WTC11 (cell line): Measurements from ENCODE around the gene FAM110A. TPM values are rescaled to one million over a fixed set of nuclear protein-coding genes. Genes with fewer than 3 reads are reported as not detected.

Source experiments
- ATAC-seq: fragments of 200-7000 bp; cut with Tn5 transposase; 2 replicates; pipeline ENCODE4 v1.10.0; 2021; ENCODE audit warnings: mild to moderate bottlenecking, moderate library complexity
- CTCF ChIA-PET: fragments of 300-600 bp; sonication (Branson Sonifier 250); formaldehyde crosslinking; loops from one replicate; lab custom pipeline; 2021; ENCODE audit warnings: antibody characterized with exemption; lab: Charles Lee
- POLR2A ChIA-PET: fragments of 350-600 bp; sonication (Branson Sonifier 250); formaldehyde crosslinking; loops from one replicate; lab custom pipeline; 2021; ENCODE audit warnings: antibody characterized with exemption; lab: Charles Lee
- DNase-seq: peaks from one replicate; pipeline ENCODE4 v3.0.0; 2021; ENCODE audit warnings: low spot score
- H3K27ac Mint-ChIP-seq: 2 replicates; pipeline ENCODE4 v1.8.0; 2021; ENCODE audit warnings: mixed read lengths
- H3K27me3 Mint-ChIP-seq: 2 replicates; pipeline ENCODE4 v1.8.0; 2021; ENCODE audit warnings: low read depth, mild to moderate bottlenecking, moderate library complexity, mixed read lengths
- H3K36me3 Mint-ChIP-seq: 2 replicates; pipeline ENCODE4 v1.8.0; 2021; ENCODE audit warnings: mixed read lengths
- H3K4me1 Mint-ChIP-seq: 2 replicates; pipeline ENCODE4 v1.8.0; 2022; ENCODE audit warnings: mixed read lengths
- H3K4me3 Mint-ChIP-seq: 2 replicates; pipeline ENCODE4 v1.8.0; 2021; ENCODE audit warnings: mild to moderate bottlenecking, moderate library complexity, mixed read lengths
- H3K9me3 Mint-ChIP-seq: 2 replicates; pipeline ENCODE4 v1.8.0; 2021; ENCODE audit warnings: mixed read lengths
- ATF1 ChIP-seq: sonication (generic); formaldehyde crosslinking; IDR thresholded peaks from 2 replicates; pipeline ENCODE4 v1.8.1; 2023; ENCODE audit warnings: mild to moderate bottlenecking, moderate library complexity, missing genetic modification reagents
- CDX4 ChIP-seq: fragments of 250-450 bp; sonication (Bioruptor Pico); IDR thresholded peaks from 2 replicates; pipeline ENCODE4 v1.9.0; 2021; ENCODE audit warnings: moderate library complexity, mild to moderate bottlenecking, inconsistent platforms, borderline replicate concordance
- CREM ChIP-seq: sonication (generic); formaldehyde crosslinking; IDR thresholded peaks from 2 replicates; pipeline ENCODE4 v1.8.1; 2022; ENCODE audit warnings: mild to moderate bottlenecking, missing genetic modification reagents, moderate library complexity
- E2F4 ChIP-seq: sonication (generic); formaldehyde crosslinking; IDR thresholded peaks from 2 replicates; pipeline ENCODE4 v1.8.1; 2022; ENCODE audit warnings: low read depth, mild to moderate bottlenecking, moderate library complexity, missing genetic modification reagents, borderline replicate concordance
- E2F5 ChIP-seq: sonication (generic); formaldehyde crosslinking; IDR thresholded peaks from 2 replicates; pipeline ENCODE4 v1.8.1; 2022; ENCODE audit warnings: mild to moderate bottlenecking, moderate library complexity, missing genetic modification reagents
- FOXP4 ChIP-seq: sonication (generic); formaldehyde crosslinking; IDR thresholded peaks from 2 replicates; pipeline ENCODE4 v1.8.0; 2022; ENCODE audit warnings: mild to moderate bottlenecking, missing genetic modification reagents
- GABPB1 ChIP-seq: sonication (generic); formaldehyde crosslinking; IDR thresholded peaks from 2 replicates; pipeline ENCODE4 v1.8.1; 2023; ENCODE audit warnings: mild to moderate bottlenecking, missing genetic modification reagents
- GRHL2 ChIP-seq: fragments of 250-450 bp; sonication (Bioruptor Pico); IDR thresholded peaks from 2 replicates; pipeline ENCODE4 v1.8.0; 2022; ENCODE audit warnings: mild to moderate bottlenecking, moderate library complexity; ENCODE audit not compliant: insufficient replicate concordance, severe bottlenecking
- IRF1 ChIP-seq: sonication (generic); formaldehyde crosslinking; IDR thresholded peaks from 2 replicates; pipeline ENCODE4 v1.8.0; 2023; ENCODE audit warnings: missing genetic modification reagents
- JUN ChIP-seq: sonication (generic); formaldehyde crosslinking; IDR thresholded peaks from 2 replicates; pipeline ENCODE4 v1.8.0; 2023; ENCODE audit warnings: mild to moderate bottlenecking, missing genetic modification reagents
- MXD4 ChIP-seq: fragments of 250-450 bp; sonication (Bioruptor Pico); IDR thresholded peaks from 2 replicates; pipeline ENCODE4 v1.8.0; 2021; ENCODE audit warnings: mild to moderate bottlenecking, moderate library complexity, borderline replicate concordance
- MYBL2 ChIP-seq: sonication (generic); formaldehyde crosslinking; IDR thresholded peaks from 2 replicates; pipeline ENCODE4 v1.8.1; 2023; ENCODE audit warnings: mild to moderate bottlenecking, moderate library complexity, missing genetic modification reagents
- NFYB ChIP-seq: sonication (generic); formaldehyde crosslinking; conservative IDR thresholded peaks from 2 replicates; pipeline ENCODE4 v1.8.0; 2022; ENCODE audit warnings: low read depth, missing genetic modification reagents
- RELA ChIP-seq: sonication (generic); formaldehyde crosslinking; IDR thresholded peaks from 2 replicates; pipeline ENCODE4 v1.8.1; 2022; ENCODE audit warnings: missing genetic modification reagents, mild to moderate bottlenecking, borderline replicate concordance
- SOX15 ChIP-seq: fragments of 250-450 bp; sonication (Bioruptor Pico); IDR thresholded peaks from 2 replicates; pipeline ENCODE4 v1.9.0; 2021; ENCODE audit warnings: mild to moderate bottlenecking
- STAT6 ChIP-seq: sonication (generic); formaldehyde crosslinking; conservative IDR thresholded peaks from 2 replicates; pipeline ENCODE4 v1.8.1; 2023; ENCODE audit warnings: mild to moderate bottlenecking, low read depth, missing genetic modification reagents, moderate library complexity
- TEAD4 ChIP-seq: sonication (generic); formaldehyde crosslinking; IDR thresholded peaks from 2 replicates; pipeline ENCODE4 v1.8.0; 2022; ENCODE audit warnings: mild to moderate bottlenecking, missing genetic modification reagents
- ZBTB21 ChIP-seq: sonication (generic); formaldehyde crosslinking; IDR thresholded peaks from 2 replicates; pipeline ENCODE4 v1.8.1; 2023; ENCODE audit warnings: mild to moderate bottlenecking, missing genetic modification reagents, borderline replicate concordance
- ZNF219 ChIP-seq: sonication (generic); formaldehyde crosslinking; IDR thresholded peaks from 2 replicates; pipeline ENCODE4 v1.8.0; 2023; ENCODE audit warnings: missing genetic modification reagents, mild to moderate bottlenecking, borderline replicate concordance
- ZNF263 ChIP-seq: sonication (generic); formaldehyde crosslinking; IDR thresholded peaks from 2 replicates; pipeline ENCODE4 v1.8.1; 2022; ENCODE audit warnings: low read depth, mild to moderate bottlenecking, moderate library complexity, missing genetic modification reagents
- ZNF423 ChIP-seq: fragments of 250-450 bp; sonication (Bioruptor Pico); IDR thresholded peaks from 2 replicates; pipeline ENCODE4 v2.1.2; 2022; ENCODE audit warnings: mild to moderate bottlenecking, moderate library complexity
- total RNA-seq: library from RNA; stranded (reverse); gene quantifications from 3 replicates; pipeline ENCODE4 v1.2.3, GENCODE V29; 2021
- TF ChIP-seq, protein P1 (sequence below): fragments of 250-450 bp; sonication (Bioruptor Pico); IDR thresholded peaks from 2 replicates; pipeline ENCODE4 v1.9.0; 2021; ENCODE audit warnings: mild to moderate bottlenecking
- TF ChIP-seq, protein P2 (sequence below): sonication (generic); formaldehyde crosslinking; IDR thresholded peaks from 2 replicates; pipeline ENCODE4 v1.8.0; 2022; ENCODE audit warnings: mild to moderate bottlenecking, missing genetic modification reagents

Gene FAM110A
- total RNA-seq, 1 experiment from 2014 or later: 18.8 TPM

- TF ChIP-seq GRHL2 (CRISPR knock-in tag): no peak
- TF ChIP-seq, protein P1, sequence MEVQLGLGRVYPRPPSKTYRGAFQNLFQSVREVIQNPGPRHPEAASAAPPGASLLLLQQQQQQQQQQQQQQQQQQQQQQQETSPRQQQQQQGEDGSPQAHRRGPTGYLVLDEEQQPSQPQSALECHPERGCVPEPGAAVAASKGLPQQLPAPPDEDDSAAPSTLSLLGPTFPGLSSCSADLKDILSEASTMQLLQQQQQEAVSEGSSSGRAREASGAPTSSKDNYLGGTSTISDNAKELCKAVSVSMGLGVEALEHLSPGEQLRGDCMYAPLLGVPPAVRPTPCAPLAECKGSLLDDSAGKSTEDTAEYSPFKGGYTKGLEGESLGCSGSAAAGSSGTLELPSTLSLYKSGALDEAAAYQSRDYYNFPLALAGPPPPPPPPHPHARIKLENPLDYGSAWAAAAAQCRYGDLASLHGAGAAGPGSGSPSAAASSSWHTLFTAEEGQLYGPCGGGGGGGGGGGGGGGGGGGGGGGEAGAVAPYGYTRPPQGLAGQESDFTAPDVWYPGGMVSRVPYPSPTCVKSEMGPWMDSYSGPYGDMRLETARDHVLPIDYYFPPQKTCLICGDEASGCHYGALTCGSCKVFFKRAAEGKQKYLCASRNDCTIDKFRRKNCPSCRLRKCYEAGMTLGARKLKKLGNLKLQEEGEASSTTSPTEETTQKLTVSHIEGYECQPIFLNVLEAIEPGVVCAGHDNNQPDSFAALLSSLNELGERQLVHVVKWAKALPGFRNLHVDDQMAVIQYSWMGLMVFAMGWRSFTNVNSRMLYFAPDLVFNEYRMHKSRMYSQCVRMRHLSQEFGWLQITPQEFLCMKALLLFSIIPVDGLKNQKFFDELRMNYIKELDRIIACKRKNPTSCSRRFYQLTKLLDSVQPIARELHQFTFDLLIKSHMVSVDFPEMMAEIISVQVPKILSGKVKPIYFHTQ (CRISPR knock-in tag): no peak
- TF ChIP-seq STAT6 (CRISPR knock-in tag): no peak; the same call in 1 of the 2 replicates
- TF ChIP-seq FOXP4 (CRISPR knock-in tag): no peak
- TF ChIP-seq RELA: no peak
- no peak for TF ChIP-seq NFYB (CRISPR knock-in tag)
- TF ChIP-seq MXD4 (CRISPR knock-in tag): no peak
- TF ChIP-seq ZNF423 (CRISPR knock-in tag): 0 out of 2 replicates have a peak, but pooled peaks have one; percentile 14
- peak; percentile 80; the same call in 1 of the 2 replicates for TF ChIP-seq ZBTB21
- no peak for TF ChIP-seq JUN
- no peak for TF ChIP-seq IRF1
- TF ChIP-seq MYBL2 (CRISPR knock-in tag): no peak
- no peak for TF ChIP-seq SOX15 (CRISPR knock-in tag)
- TF ChIP-seq GABPB1 (CRISPR knock-in tag): no peak
Measured at GRCh38 chr20:884983-885952, 51.8 kb downstream of the FAM110A start (continued).

- ChIA-PET CTCF (interaction anchor here (2.1 kb wide), 1 partner anchor 25 kb away, joined by 5 read pairs; no protein-coding TSS in a partner anchor), POLR2A (no interaction called here)
- H3K36me3 Mint-ChIP-seq: no peaks in the 10 kb centered on the region
- ATAC-seq (no peak), DNase-seq (no peak)
- peaks cover 22% of the 10 kb centered on the region for H3K27me3 Mint-ChIP-seq
- peaks cover 14% of the 10 kb centered on the region for H3K4me1 Mint-ChIP-seq
- H3K9me3 Mint-ChIP-seq: no peaks in the 10 kb centered on the region
- H3K27ac Mint-ChIP-seq: no peak overlapping the region
- H3K4me3 Mint-ChIP-seq: no peak overlapping the region
- TF ChIP-seq ZNF263: no peak
- no peak for TF ChIP-seq NFYB (CRISPR knock-in tag)
- TF ChIP-seq SOX15 (CRISPR knock-in tag): no peak
- TF ChIP-seq CREM (CRISPR knock-in tag): no peak
- no peak for TF ChIP-seq ZNF423 (CRISPR knock-in tag)
- TF ChIP-seq E2F5 (CRISPR knock-in tag): no peak
- no peak for TF ChIP-seq CDX4
- no peak for TF ChIP-seq ZNF219
- no peak for TF ChIP-seq TEAD4 (CRISPR knock-in tag)
- TF ChIP-seq, protein P2, sequence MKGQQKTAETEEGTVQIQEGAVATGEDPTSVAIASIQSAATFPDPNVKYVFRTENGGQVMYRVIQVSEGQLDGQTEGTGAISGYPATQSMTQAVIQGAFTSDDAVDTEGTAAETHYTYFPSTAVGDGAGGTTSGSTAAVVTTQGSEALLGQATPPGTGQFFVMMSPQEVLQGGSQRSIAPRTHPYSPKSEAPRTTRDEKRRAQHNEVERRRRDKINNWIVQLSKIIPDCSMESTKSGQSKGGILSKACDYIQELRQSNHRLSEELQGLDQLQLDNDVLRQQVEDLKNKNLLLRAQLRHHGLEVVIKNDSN (CRISPR knock-in tag): no peak
- no peak for TF ChIP-seq E2F4 (CRISPR knock-in tag)
- TF ChIP-seq MYBL2 (CRISPR knock-in tag): no peak
- no peak for TF ChIP-seq ZBTB21
- no peak for TF ChIP-seq ATF1 (CRISPR knock-in tag)
Measured at GRCh38 chr20:887137-887536, 53.6 kb downstream of the FAM110A start.
